H4 (cell line): Measurements from ENCODE around the gene UNC5A. TPM values are rescaled to one million over a fixed set of nuclear protein-coding genes. Genes with fewer than 3 reads are reported as not detected.

Experiments
- total RNA-seq: library from RNA; depleted of rRNA; stranded (reverse); fragments of >200 nt; shearing (Covaris generic); gene quantifications from 2 replicates; pipeline ENCODE4 v1.2.3, GENCODE V29; 2014; rRNA removed

The UNC5A gene
- total RNA-seq, 1 experiment from 2014 or later: 0.56 TPM

Other genes with a start within 250 kb of the UNC5A start
- 11.7 and 14.0 TPM in 2 replicates for gene GPRIN1, start 200.4 kb upstream of the UNC5A start, total RNA-seq
- gene SNCB, start 180.0 kb upstream of the UNC5A start, total RNA-seq: 0.48 TPM in 1 of 2 replicates, not detected in the other
- gene EIF4E1B, start 179.9 kb upstream of the UNC5A start, total RNA-seq: not detected in 2 replicates
- gene TSPAN17, start 163.1 kb upstream of the UNC5A start, total RNA-seq: 48.0 and 49.6 TPM in 2 replicates
- gene HK3, start 88.8 kb downstream of the UNC5A start, total RNA-seq: 1.6 TPM in 1 of 2 replicates, not detected in the other
- gene UIMC1, start 196.2 kb downstream of the UNC5A start, total RNA-seq: 33.0 and 38.1 TPM in 2 replicates
- gene ZNF346, start 212.1 kb downstream of the UNC5A start, total RNA-seq: 26.2 and 31.4 TPM in 2 replicates